DMS 273 treated with DMSO at 0.1 percent for 48 hours (cell line): Measurements from ENCODE around the gene DDRGK1.
"Not testable (repeated sequence)": the region's sequence is repeated elsewhere in the genome, so short reads cannot be mapped to it uniquely, and the experiment has no call there.

Experiments
- DNase-seq: peaks from one replicate; lab custom pipeline; 2025; lab: John Stamatoyannopoulos, UW

The DDRGK1 gene

GRCh38 chr20:3215359-3215917, 11.0 kb upstream of the DDRGK1 start:
- DNase-seq: not testable (repeated sequence)

GRCh38 chr20:3213226-3213625, 8.7 kb upstream of the DDRGK1 start:
- DNase-seq: no peak

- DNase-seq: no peak
Observed at GRCh38 chr20:3210346-3210745, 5.9 kb upstream of the DDRGK1 start.

GRCh38 chr20:3209946-3210317, 5.5 kb upstream of the DDRGK1 start:
- no peak for DNase-seq

- no peak for DNase-seq
Observed at GRCh38 chr20:3209257-3209945, 4.9 kb upstream of the DDRGK1 start, which contains the start of gene ITPA. Gene ITPA (plus strand): TSS chr20:3209498. CDS start chr20:3209552, 54 bp downstream.

GRCh38 chr20:3208786-3209256, 4.3 kb upstream of the DDRGK1 start:
- no peak for DNase-seq

GRCh38 chr20:3203315-3204123, 963 bp downstream of the DDRGK1 start:
- DNase-seq: no peak

GRCh38 chr20:3202965-3203314, 1.5 kb downstream of the DDRGK1 start:
- DNase-seq: no peak

GRCh38 chr20:3199976-3200755, 4.3 kb downstream of the DDRGK1 start:
- no peak for DNase-seq

- DNase-seq: no peak
Observed at GRCh38 chr20:3199206-3199605, 5.3 kb downstream of the DDRGK1 start.

GRCh38 chr20:3195590-3196237, 8.8 kb downstream of the DDRGK1 start:
- no peak for DNase-seq

- DNase-seq: no peak
Observed at GRCh38 chr20:3194617-3195280, 9.7 kb downstream of the DDRGK1 start.

GRCh38 chr20:3193806-3194616, 10.5 kb downstream of the DDRGK1 start:
- DNase-seq: no peak

- no peak for DNase-seq
Observed at GRCh38 chr20:3192226-3193015, 12.1 kb downstream of the DDRGK1 start.

- no peak for DNase-seq
Observed at GRCh38 chr20:3190681-3191111, 13.8 kb downstream of the DDRGK1 start.

- DNase-seq: no peak
Observed at GRCh38 chr20:3189561-3190131, 14.8 kb downstream of the DDRGK1 start.

GRCh38 chr20:3188823-3189413, 15.6 kb downstream of the DDRGK1 start:
- no peak for DNase-seq

- not testable (repeated sequence) for DNase-seq
Observed at GRCh38 chr20:3187861-3188260, 16.6 kb downstream of the DDRGK1 start.
